Endothelial cell of umbilical vein (primary cell): Measurements from ENCODE around the gene B4GALT6.

Source experiments
- EZH2 ChIP-seq: IDR thresholded peaks from 2 replicates; pipeline ENCODE4 v1.6.1; 2012; ENCODE audit warnings: borderline replicate concordance, low read depth, mild to moderate bottlenecking, moderate library complexity, low read length, inconsistent platforms; ENCODE audit not compliant: severe bottlenecking
- MAX ChIP-seq: IDR thresholded peaks from 2 replicates; pipeline ENCODE4 v1.6.1; 2011; ENCODE audit not compliant: insufficient read depth, insufficient read length
- MYC ChIP-seq: IDR thresholded peaks from one replicate; pipeline ENCODE4 v1.6.1; 2011; ENCODE audit warnings: mild to moderate bottlenecking, low read depth, low read length
- POLR2A ChIP-seq: IDR thresholded peaks from 2 replicates; pipeline ENCODE4 v1.6.1; 2012; ENCODE audit warnings: low read depth, mild to moderate bottlenecking, control low read depth, low read length
- POLR2AphosphoS5 ChIP-seq: IDR thresholded peaks from 2 replicates; pipeline ENCODE4 v1.6.1; 2012; ENCODE audit warnings: low read depth, mild to moderate bottlenecking, control low read depth, low read length, moderate library complexity; ENCODE audit not compliant: insufficient read depth
- TF ChIP-seq, protein P1 (sequence below), 2 donors: IDR thresholded peaks; 1 replicate in 1 of 2; 2 replicates in 1 of 2; pipeline ENCODE4 v1.5.1; 2011; ENCODE audit warnings: low read length in 2 of 2, mild to moderate bottlenecking in 2 of 2, moderate library complexity in 2 of 2, control low read depth in 1 of 2, inconsistent platforms in 1 of 2, low read depth in 1 of 2; ENCODE audit not compliant: insufficient read depth in 1 of 2; ENCODE audit errors: extremely low read depth in 1 of 2

- TF ChIP-seq, protein P1, sequence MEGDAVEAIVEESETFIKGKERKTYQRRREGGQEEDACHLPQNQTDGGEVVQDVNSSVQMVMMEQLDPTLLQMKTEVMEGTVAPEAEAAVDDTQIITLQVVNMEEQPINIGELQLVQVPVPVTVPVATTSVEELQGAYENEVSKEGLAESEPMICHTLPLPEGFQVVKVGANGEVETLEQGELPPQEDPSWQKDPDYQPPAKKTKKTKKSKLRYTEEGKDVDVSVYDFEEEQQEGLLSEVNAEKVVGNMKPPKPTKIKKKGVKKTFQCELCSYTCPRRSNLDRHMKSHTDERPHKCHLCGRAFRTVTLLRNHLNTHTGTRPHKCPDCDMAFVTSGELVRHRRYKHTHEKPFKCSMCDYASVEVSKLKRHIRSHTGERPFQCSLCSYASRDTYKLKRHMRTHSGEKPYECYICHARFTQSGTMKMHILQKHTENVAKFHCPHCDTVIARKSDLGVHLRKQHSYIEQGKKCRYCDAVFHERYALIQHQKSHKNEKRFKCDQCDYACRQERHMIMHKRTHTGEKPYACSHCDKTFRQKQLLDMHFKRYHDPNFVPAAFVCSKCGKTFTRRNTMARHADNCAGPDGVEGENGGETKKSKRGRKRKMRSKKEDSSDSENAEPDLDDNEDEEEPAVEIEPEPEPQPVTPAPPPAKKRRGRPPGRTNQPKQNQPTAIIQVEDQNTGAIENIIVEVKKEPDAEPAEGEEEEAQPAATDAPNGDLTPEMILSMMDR (IDR thresholded peaks at IDR 0.05; ENCODE audit: extremely low read depth in 1 of 2, insufficient read depth in 1 of 2, low read depth in 1 of 2, low read length in 2 of 2), result no peak
- TF ChIP-seq MAX (no peak), EZH2 (no peak), MYC (no peak), POLR2A (no peak), POLR2AphosphoS5 (no peak)
These were observed 98.4 kb downstream of the B4GALT6 start for GRCh38 chr18:31585991-31586390.
